GM23248 (cell line): ENCODE results near the gene LSAMP. TPM values are rescaled to one million over a fixed set of nuclear protein-coding genes. Genes with fewer than 3 reads are reported as not detected.
"Not testable (repeated sequence)": the region's sequence is repeated elsewhere in the genome, so short reads cannot be mapped to it uniquely, and the experiment has no call there.

Source experiments
- DNase-seq: peaks from one replicate; pipeline ENCODE4 v3.0.0-alpha.2; 2015
- H2AFZ ChIP-seq: fragments of 200-600 bp; sonication (generic); 2 replicates; pipeline ENCODE4 v1.6.1; 2016; ENCODE audit warnings: antibody characterized with exemption
- H3F3A ChIP-seq: fragments of 200-600 bp; sonication (generic); 2 replicates; pipeline ENCODE4 v1.6.1; 2016; ENCODE audit warnings: mild to moderate bottlenecking, antibody characterized with exemption, mixed run types; ENCODE audit not compliant: insufficient read depth
- H3K27ac ChIP-seq: fragments of 200-600 bp; sonication (generic); 2 replicates; pipeline ENCODE4 v1.5.1; 2016; ENCODE audit warnings: mild to moderate bottlenecking
- H3K27me3 ChIP-seq: fragments of 200-600 bp; sonication (generic); replicated peaks from 2 replicates; pipeline ENCODE4 v1.6.1; 2016; ENCODE audit warnings: mild to moderate bottlenecking; ENCODE audit not compliant: insufficient read depth
- H3K36me3 ChIP-seq: fragments of 200-600 bp; sonication (generic); 2 replicates; pipeline ENCODE4 v1.6.1; 2016; ENCODE audit warnings: low read depth, mild to moderate bottlenecking
- H3K4me1 ChIP-seq: fragments of 200-600 bp; sonication (generic); 2 replicates; pipeline ENCODE4 v1.6.1; 2016; ENCODE audit warnings: mild to moderate bottlenecking; ENCODE audit not compliant: insufficient read depth
- H3K4me2 ChIP-seq: fragments of 200-600 bp; sonication (generic); one replicate; pipeline ENCODE4 v1.6.1; 2016; ENCODE audit warnings: mild to moderate bottlenecking; ENCODE audit not compliant: unreplicated experiment
- H3K4me3 ChIP-seq: fragments of 200-600 bp; sonication (generic); 2 replicates; pipeline ENCODE4 v1.5.1; 2016; ENCODE audit warnings: mild to moderate bottlenecking
- H3K79me2 ChIP-seq: fragments of 200-600 bp; sonication (generic); 2 replicates; pipeline ENCODE4 v1.6.1; 2016; ENCODE audit warnings: mild to moderate bottlenecking; ENCODE audit not compliant: insufficient read depth
- H3K9ac ChIP-seq: fragments of 200-600 bp; sonication (generic); 2 replicates; pipeline ENCODE4 v1.6.1; 2016; ENCODE audit warnings: mild to moderate bottlenecking
- H3K9me2 ChIP-seq: fragments of 200-600 bp; sonication (generic); 2 replicates; pipeline ENCODE4 v1.6.1; 2016; ENCODE audit warnings: mixed run types, mild to moderate bottlenecking, moderate library complexity; ENCODE audit not compliant: insufficient read depth
- H3K9me3 ChIP-seq: fragments of 200-600 bp; sonication (generic); one replicate; pipeline ENCODE4 v1.6.1; 2017; ENCODE audit warnings: low read depth
- H4K20me1 ChIP-seq: fragments of 200-600 bp; sonication (generic); 2 replicates; pipeline ENCODE4 v1.6.0; 2016; ENCODE audit not compliant: insufficient read depth
- EZH2 ChIP-seq: fragments of 200-600 bp; sonication (generic); IDR thresholded peaks from 2 replicates; pipeline ENCODE4 v1.6.1; 2018; ENCODE audit warnings: antibody characterized with exemption, mild to moderate bottlenecking; ENCODE audit not compliant: insufficient read depth, poor library complexity, severe bottlenecking
- EZH2phosphoT487 ChIP-seq: fragments of 200-600 bp; sonication (generic); IDR thresholded peaks from 2 replicates; pipeline ENCODE4 v1.6.1; 2018; ENCODE audit warnings: antibody characterized with exemption, moderate library complexity, mild to moderate bottlenecking, low read depth; ENCODE audit not compliant: insufficient read depth
- WGBS, 2 experiments: methylation state at CpG; one replicate each; pipeline ENCODE4 v1.1.6; 2015 to 2017; ENCODE audit warnings: low lambda C conversion rate in 2 of 2, low coverage in 1 of 2; ENCODE audit errors: missing lambda C conversion rate in 2 of 2; 5-methylcytosine and 5-hydroxymethylcytosine counted together
- in situ Hi-C: fragments of 300-500 bp; cut with MboI; formaldehyde crosslinking; loops from 2 replicates; pipeline ENCODE4 v1.15.0; 2020
- polyA plus RNA-seq: library from polyadenylated mRNA; unstranded; fragments of >200 nt; fragmentation: Nextera tagmentation; extraction: Ambion mirVana; gene quantifications from 2 replicates; pipeline ENCODE4 v1.2.1, GENCODE V29; 2016
- small RNA-seq: library from RNA; depleted of rRNA; stranded (forward); fragments of <200 nt; gene quantifications from one replicate; pipeline ENCODE3, GENCODE V24; 2014; ENCODE audit warnings: low read depth, low replicate concordance
- total RNA-seq: library from RNA; depleted of rRNA; stranded (reverse); fragments of >200 nt; shearing (Covaris generic); gene quantifications from 2 replicates; pipeline ENCODE4 v1.2.3, GENCODE V29; 2014

Gene LSAMP
- total and polyA plus RNA-seq, 2 experiments from 2014 or later, result 4.5 to 9.3 TPM

GRCh38 chr3:115758076-115758763, 687.1 kb downstream of the LSAMP start:
- Histone ChIP-seq H4K20me1 (no peaks in the 10 kb centered on the region), H3K9me2 (no peaks in the 10 kb centered on the region), H3K27ac (no peak overlapping the region), H3K36me3 (no peaks in the 10 kb centered on the region), H3K4me1 (no peaks in the 10 kb centered on the region), H2AFZ (no peak overlapping the region), H3K27me3 (peaks cover 6% of the 10 kb centered on the region; the same call in 1 of the 2 replicates), H3K4me2 (no peak overlapping the region), H3K79me2 (no peaks in the 10 kb centered on the region), H3K4me3 (no peak overlapping the region), H3K9ac (no peak overlapping the region), H3F3A (no peaks in the 10 kb centered on the region), H3K9me3 (no peaks in the 10 kb centered on the region)
- DNase-seq, result no peak
- in situ Hi-C loops, result no loop called here
- WGBS, 2 experiments, result 9 to 13% methylated on average over 1 of the region's 1 CpG
- TF ChIP-seq EZH2 (no peak), EZH2phosphoT487 (no peak)

- H3K27ac ChIP-seq, H3K9ac ChIP-seq, H3K9me3 ChIP-seq, H3K9me2 ChIP-seq, H3F3A ChIP-seq, H3K4me3 ChIP-seq, in situ Hi-C loops, H3K36me3 ChIP-seq, H4K20me1 ChIP-seq, H3K79me2 ChIP-seq, H2AFZ ChIP-seq, H3K4me1 ChIP-seq, DNase-seq, H3K4me2 ChIP-seq: not testable (repeated sequence)
- peaks cover 15% of the 10 kb centered on the region; the same call in 1 of the 2 replicates for H3K27me3 ChIP-seq
- 68 to 82% methylated on average over 1 of the region's 1 CpG for WGBS, 2 experiments
Observed at GRCh38 chr3:115752978-115753377, 692.3 kb downstream of the LSAMP start.

Small RNA genes within 50 kb of the gene (small RNA-seq; reads per million reads assigned to genes)
- gene RN7SL815P, result not detected
